ENCODE measurements around the gene LINGO4. TPM values are rescaled to one million over a fixed set of nuclear protein-coding genes. Genes with fewer than 3 reads are reported as not detected.

Gene LINGO4
- total and polyA plus RNA-seq, 2 of the 13 experiments (the other 11 are each of a cell fraction or from before 2014, with no cell fraction given), result 0.02 to 0.05 TPM

DNA sequence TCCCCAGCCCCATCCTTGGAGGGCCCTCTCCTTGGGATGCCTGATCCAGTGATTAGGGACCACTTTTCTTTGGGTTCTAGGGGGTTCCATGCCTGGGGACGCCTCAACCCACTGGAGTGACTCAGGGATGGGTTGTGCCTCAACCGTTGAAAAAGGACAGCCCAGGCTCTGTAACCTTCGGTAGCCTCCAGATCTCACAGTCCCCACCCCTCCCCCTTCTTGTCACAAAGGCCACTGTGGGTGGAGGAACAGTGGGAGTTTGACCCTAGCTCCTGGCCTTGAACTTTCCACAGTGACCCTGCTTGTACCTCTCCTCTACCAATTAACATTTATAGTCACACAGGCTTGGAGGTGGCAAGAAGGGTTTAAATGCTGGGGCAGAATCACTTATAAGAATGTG, 29.0 kb upstream of the LINGO4 start (continued):
- no peak for TF ChIP-seq U2AF2 (IDR thresholded peaks at IDR 0.05; ENCODE audit: low read depth, low read length)
- peak; percentile 21 for TF ChIP-seq TEAD3 (CRISPR knock-in tag; optimal IDR thresholded peaks at IDR 0.05; ENCODE audit: borderline replicate concordance)
- no peak for TF ChIP-seq ELF3 (CRISPR knock-in tag; IDR thresholded peaks at IDR 0.05)
- no peak for TF ChIP-seq MYNN (CRISPR knock-in tag; IDR thresholded peaks at IDR 0.05; ENCODE audit: low read depth)
- 0 out of 2 replicates have a peak, but pooled peaks have one; percentile 21 for TF ChIP-seq BCL6 (CRISPR knock-in tag; IDR thresholded peaks at IDR 0.05)
- no peak for TF ChIP-seq ELF4 (CRISPR knock-in tag; IDR thresholded peaks at IDR 0.05; ENCODE audit: borderline replicate concordance)
- TF ChIP-seq RFX3 (CRISPR knock-in tag; IDR thresholded peaks at IDR 0.05), result no peak
- TF ChIP-seq, protein P1, sequence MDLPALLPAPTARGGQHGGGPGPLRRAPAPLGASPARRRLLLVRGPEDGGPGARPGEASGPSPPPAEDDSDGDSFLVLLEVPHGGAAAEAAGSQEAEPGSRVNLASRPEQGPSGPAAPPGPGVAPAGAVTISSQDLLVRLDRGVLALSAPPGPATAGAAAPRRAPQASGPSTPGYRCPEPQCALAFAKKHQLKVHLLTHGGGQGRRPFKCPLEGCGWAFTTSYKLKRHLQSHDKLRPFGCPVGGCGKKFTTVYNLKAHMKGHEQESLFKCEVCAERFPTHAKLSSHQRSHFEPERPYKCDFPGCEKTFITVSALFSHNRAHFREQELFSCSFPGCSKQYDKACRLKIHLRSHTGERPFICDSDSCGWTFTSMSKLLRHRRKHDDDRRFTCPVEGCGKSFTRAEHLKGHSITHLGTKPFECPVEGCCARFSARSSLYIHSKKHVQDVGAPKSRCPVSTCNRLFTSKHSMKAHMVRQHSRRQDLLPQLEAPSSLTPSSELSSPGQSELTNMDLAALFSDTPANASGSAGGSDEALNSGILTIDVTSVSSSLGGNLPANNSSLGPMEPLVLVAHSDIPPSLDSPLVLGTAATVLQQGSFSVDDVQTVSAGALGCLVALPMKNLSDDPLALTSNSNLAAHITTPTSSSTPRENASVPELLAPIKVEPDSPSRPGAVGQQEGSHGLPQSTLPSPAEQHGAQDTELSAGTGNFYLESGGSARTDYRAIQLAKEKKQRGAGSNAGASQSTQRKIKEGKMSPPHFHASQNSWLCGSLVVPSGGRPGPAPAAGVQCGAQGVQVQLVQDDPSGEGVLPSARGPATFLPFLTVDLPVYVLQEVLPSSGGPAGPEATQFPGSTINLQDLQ (CRISPR knock-in tag; IDR thresholded peaks at IDR 0.05), result no peak
- TF ChIP-seq, protein P2, sequence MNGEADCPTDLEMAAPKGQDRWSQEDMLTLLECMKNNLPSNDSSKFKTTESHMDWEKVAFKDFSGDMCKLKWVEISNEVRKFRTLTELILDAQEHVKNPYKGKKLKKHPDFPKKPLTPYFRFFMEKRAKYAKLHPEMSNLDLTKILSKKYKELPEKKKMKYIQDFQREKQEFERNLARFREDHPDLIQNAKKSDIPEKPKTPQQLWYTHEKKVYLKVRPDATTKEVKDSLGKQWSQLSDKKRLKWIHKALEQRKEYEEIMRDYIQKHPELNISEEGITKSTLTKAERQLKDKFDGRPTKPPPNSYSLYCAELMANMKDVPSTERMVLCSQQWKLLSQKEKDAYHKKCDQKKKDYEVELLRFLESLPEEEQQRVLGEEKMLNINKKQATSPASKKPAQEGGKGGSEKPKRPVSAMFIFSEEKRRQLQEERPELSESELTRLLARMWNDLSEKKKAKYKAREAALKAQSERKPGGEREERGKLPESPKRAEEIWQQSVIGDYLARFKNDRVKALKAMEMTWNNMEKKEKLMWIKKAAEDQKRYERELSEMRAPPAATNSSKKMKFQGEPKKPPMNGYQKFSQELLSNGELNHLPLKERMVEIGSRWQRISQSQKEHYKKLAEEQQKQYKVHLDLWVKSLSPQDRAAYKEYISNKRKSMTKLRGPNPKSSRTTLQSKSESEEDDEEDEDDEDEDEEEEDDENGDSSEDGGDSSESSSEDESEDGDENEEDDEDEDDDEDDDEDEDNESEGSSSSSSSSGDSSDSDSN (CRISPR knock-in tag; IDR thresholded peaks at IDR 0.05), result no peak
- TF ChIP-seq ZNF660 (CRISPR knock-in tag; IDR thresholded peaks at IDR 0.05; ENCODE audit: borderline replicate concordance, low read depth), result no peak
- no peak for TF ChIP-seq REPIN1 (CRISPR knock-in tag; IDR thresholded peaks at IDR 0.05; ENCODE audit: borderline replicate concordance, low read depth)
- TF ChIP-seq, protein P3, sequence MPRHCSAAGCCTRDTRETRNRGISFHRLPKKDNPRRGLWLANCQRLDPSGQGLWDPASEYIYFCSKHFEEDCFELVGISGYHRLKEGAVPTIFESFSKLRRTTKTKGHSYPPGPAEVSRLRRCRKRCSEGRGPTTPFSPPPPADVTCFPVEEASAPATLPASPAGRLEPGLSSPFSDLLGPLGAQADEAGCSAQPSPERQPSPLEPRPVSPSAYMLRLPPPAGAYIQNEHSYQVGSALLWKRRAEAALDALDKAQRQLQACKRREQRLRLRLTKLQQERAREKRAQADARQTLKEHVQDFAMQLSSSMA (CRISPR knock-in tag; IDR thresholded peaks at IDR 0.05), result no peak
- TF ChIP-seq KLF16 (CRISPR knock-in tag; IDR thresholded peaks at IDR 0.05), result no peak
- no peak for TF ChIP-seq TOPORS (CRISPR knock-in tag; IDR thresholded peaks at IDR 0.05)
- 0 out of 2 replicates have a peak, but pooled peaks have one; percentile 29 for TF ChIP-seq ZNF205 (CRISPR knock-in tag; IDR thresholded peaks at IDR 0.05)
- TF ChIP-seq, protein P4, sequence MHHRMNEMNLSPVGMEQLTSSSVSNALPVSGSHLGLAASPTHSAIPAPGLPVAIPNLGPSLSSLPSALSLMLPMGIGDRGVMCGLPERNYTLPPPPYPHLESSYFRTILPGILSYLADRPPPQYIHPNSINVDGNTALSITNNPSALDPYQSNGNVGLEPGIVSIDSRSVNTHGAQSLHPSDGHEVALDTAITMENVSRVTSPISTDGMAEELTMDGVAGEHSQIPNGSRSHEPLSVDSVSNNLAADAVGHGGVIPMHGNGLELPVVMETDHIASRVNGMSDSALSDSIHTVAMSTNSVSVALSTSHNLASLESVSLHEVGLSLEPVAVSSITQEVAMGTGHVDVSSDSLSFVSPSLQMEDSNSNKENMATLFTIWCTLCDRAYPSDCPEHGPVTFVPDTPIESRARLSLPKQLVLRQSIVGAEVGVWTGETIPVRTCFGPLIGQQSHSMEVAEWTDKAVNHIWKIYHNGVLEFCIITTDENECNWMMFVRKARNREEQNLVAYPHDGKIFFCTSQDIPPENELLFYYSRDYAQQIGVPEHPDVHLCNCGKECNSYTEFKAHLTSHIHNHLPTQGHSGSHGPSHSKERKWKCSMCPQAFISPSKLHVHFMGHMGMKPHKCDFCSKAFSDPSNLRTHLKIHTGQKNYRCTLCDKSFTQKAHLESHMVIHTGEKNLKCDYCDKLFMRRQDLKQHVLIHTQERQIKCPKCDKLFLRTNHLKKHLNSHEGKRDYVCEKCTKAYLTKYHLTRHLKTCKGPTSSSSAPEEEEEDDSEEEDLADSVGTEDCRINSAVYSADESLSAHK (CRISPR knock-in tag; IDR thresholded peaks at IDR 0.05; ENCODE audit: borderline replicate concordance), result no peak
- TF ChIP-seq, protein P5, sequence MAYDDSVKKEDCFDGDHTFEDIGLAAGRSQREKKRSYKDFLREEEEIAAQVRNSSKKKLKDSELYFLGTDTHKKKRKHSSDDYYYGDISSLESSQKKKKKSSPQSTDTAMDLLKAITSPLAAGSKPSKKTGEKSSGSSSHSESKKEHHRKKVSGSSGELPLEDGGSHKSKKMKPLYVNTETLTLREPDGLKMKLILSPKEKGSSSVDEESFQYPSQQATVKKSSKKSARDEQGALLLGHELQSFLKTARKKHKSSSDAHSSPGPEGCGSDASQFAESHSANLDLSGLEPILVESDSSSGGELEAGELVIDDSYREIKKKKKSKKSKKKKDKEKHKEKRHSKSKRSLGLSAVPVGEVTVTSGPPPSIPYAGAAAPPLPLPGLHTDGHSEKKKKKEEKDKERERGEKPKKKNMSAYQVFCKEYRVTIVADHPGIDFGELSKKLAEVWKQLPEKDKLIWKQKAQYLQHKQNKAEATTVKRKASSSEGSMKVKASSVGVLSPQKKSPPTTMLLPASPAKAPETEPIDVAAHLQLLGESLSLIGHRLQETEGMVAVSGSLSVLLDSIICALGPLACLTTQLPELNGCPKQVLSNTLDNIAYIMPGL (CRISPR knock-in tag; IDR thresholded peaks at IDR 0.05; ENCODE audit: borderline replicate concordance in 1 of 2, low read depth in 1 of 2), result no peak
- TF ChIP-seq JUNB (CRISPR knock-in tag; IDR thresholded peaks at IDR 0.05; ENCODE audit: borderline replicate concordance), result no peak

Data from HepG2 (cell line).